ENCODE measurements around the gene CEACAM5.
"Not testable (repeated sequence)": the region's sequence is repeated elsewhere in the genome, so short reads cannot be mapped to it uniquely, and the experiment has no call there.

CEACAM5 gene

GRCh38 chr19:41740415-41741243, 32.2 kb downstream of the CEACAM5 start:
- DNase-seq (ENCODE audit: low read depth, low spot score) = no peak
- TF ChIP-seq CTCF (IDR thresholded peaks at IDR 0.05; ENCODE audit: insufficient read depth, low read length, missing control alignments) = no peak
- ChIA-PET CTCF (interaction anchor here (0.8 to 1.4 kb wide), 3 partner anchors 14 to 52 kb away, joined by 3 to 4 read pairs (median 3); no protein-coding TSS in a partner anchor), POLR2A (no interaction called here)
- H3K4me3 ChIP-seq (ENCODE audit: low read depth, low read length) = no peak overlapping the region

GRCh38 chr19:41741244-41741554, 32.8 kb downstream of the CEACAM5 start:
- ChIA-PET CTCF (interaction anchor here (0.8 kb wide), 1 partner anchor 24 kb away, joined by 3 read pairs; no protein-coding TSS in a partner anchor), POLR2A (no interaction called here)
- no peak for TF ChIP-seq CTCF (IDR thresholded peaks at IDR 0.05; ENCODE audit: insufficient read depth, low read length, missing control alignments)
- no peak for DNase-seq (ENCODE audit: low read depth, low spot score)
- no peak overlapping the region for H3K4me3 ChIP-seq (ENCODE audit: low read depth, low read length)

GRCh38 chr19:41744850-41745249, 36.4 kb downstream of the CEACAM5 start:
- CTCF ChIA-PET = interaction anchor here (0.9 to 5.4 kb wide), 3 partner anchors 9 to 103 kb away, joined by 3 to 36 read pairs (median 3); no protein-coding TSS in a partner anchor
- no peak for DNase-seq (ENCODE audit: low read depth, low spot score)
- TF ChIP-seq CTCF (IDR thresholded peaks at IDR 0.05; ENCODE audit: insufficient read depth, low read length, missing control alignments) = no peak
- POLR2A ChIA-PET = no interaction called here
- H3K4me3 ChIP-seq (ENCODE audit: low read depth, low read length) = no peak overlapping the region

GRCh38 chr19:41745756-41746155, 37.3 kb downstream of the CEACAM5 start:
- ChIA-PET POLR2A (no interaction called here), CTCF (interaction anchor here (0.9 to 5.4 kb wide), 3 partner anchors 10 to 104 kb away, joined by 3 to 36 read pairs (median 3); no protein-coding TSS in a partner anchor)
- no peak for TF ChIP-seq CTCF (IDR thresholded peaks at IDR 0.05; ENCODE audit: insufficient read depth, low read length, missing control alignments)
- H3K4me3 ChIP-seq (ENCODE audit: low read depth, low read length) = no peak overlapping the region
- no peak for DNase-seq (ENCODE audit: low read depth, low spot score)

- peak; percentile 54 for TF ChIP-seq CTCF (IDR thresholded peaks at IDR 0.05; ENCODE audit: insufficient read depth, low read length, missing control alignments)
- DNase-seq (ENCODE audit: low read depth, low spot score) = peak; percentile 3
Measured at GRCh38 chr19:41746593-41747227, 38.3 kb downstream of the CEACAM5 start.

GRCh38 chr19:41748012-41748411, 39.6 kb downstream of the CEACAM5 start:
- POLR2A ChIA-PET = no interaction called here
- no peak for DNase-seq (ENCODE audit: low read depth, low spot score)
- CTCF ChIA-PET = interaction anchor here (0.8 to 1.0 kb wide), 2 partner anchors 41 to 106 kb away, joined by 3 read pairs; no protein-coding TSS in a partner anchor
- no peak overlapping the region for H3K4me3 ChIP-seq (ENCODE audit: low read depth, low read length)
- TF ChIP-seq CTCF (IDR thresholded peaks at IDR 0.05; ENCODE audit: insufficient read depth, low read length, missing control alignments) = no peak

More at GRCh38 chr19:41746593-41747227, 38.3 kb downstream of the CEACAM5 start:
- H3K4me3 ChIP-seq (ENCODE audit: low read depth, low read length) = no peak overlapping the region
- ChIA-PET CTCF (interaction anchor here (1.0 to 5.4 kb wide), 2 partner anchors 11 to 105 kb away, joined by 3 to 36 read pairs; no protein-coding TSS in a partner anchor), POLR2A (no interaction called here)

- H3K4me3 ChIP-seq (ENCODE audit: low read depth, low read length); DNase-seq (ENCODE audit: low read depth, low spot score); POLR2A ChIA-PET: not testable (repeated sequence)
- CTCF ChIA-PET = interaction anchor here (1.2 to 4.9 kb wide), 4 partner anchors 20 to 110 kb away, joined by 3 to 41 read pairs (median 21); no protein-coding TSS in a partner anchor
Measured at GRCh38 chr19:41750248-41751134, 42.1 kb downstream of the CEACAM5 start.
